Measurements from ENCODE around the gene DMAC2L.
"Not testable (repeated sequence)": the region's sequence is repeated elsewhere in the genome, so short reads cannot be mapped to it uniquely, and the experiment has no call there.

DNA sequence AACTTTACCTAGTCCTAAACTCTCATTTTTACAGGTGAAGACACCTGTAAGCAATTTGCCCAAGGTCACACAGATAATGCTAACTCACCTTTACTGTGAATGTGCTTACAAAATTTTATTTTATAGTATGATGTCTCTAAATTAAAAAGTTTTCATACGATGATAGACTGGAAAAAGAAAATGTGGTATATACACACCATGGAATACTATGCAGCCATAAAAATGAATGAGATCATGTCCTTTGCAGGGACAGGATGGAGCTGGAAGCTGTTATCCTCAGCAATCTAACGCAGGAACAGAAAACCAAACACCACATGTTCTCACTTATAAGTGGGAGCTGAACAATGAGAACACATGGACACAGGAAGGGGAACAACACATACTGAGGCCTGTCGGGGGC is 44.2 kb downstream of the DMAC2L start:
- TF ChIP-seq, protein P1, sequence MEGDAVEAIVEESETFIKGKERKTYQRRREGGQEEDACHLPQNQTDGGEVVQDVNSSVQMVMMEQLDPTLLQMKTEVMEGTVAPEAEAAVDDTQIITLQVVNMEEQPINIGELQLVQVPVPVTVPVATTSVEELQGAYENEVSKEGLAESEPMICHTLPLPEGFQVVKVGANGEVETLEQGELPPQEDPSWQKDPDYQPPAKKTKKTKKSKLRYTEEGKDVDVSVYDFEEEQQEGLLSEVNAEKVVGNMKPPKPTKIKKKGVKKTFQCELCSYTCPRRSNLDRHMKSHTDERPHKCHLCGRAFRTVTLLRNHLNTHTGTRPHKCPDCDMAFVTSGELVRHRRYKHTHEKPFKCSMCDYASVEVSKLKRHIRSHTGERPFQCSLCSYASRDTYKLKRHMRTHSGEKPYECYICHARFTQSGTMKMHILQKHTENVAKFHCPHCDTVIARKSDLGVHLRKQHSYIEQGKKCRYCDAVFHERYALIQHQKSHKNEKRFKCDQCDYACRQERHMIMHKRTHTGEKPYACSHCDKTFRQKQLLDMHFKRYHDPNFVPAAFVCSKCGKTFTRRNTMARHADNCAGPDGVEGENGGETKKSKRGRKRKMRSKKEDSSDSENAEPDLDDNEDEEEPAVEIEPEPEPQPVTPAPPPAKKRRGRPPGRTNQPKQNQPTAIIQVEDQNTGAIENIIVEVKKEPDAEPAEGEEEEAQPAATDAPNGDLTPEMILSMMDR (IDR thresholded peaks at IDR 0.05) = not testable (repeated sequence)
- TF ChIP-seq POLR2A (IDR thresholded peaks at IDR 0.05) = not testable (repeated sequence)
